NB4 (cell line): ENCODE results near the gene CLTRN.
"Not testable (repeated sequence)": the region's sequence is repeated elsewhere in the genome, so short reads cannot be mapped to it uniquely, and the experiment has no call there.

ENCODE experiments used
- MYC ChIP-seq: IDR thresholded peaks from 2 replicates; pipeline ENCODE4 v1.6.1; 2011; ENCODE audit warnings: low read depth, low read length
- POLR2A ChIP-seq: IDR thresholded peaks from 2 replicates; pipeline ENCODE4 v1.6.1; 2011; ENCODE audit warnings: mild to moderate bottlenecking; ENCODE audit not compliant: insufficient read length; ENCODE audit errors: extremely low read depth
- TF ChIP-seq, protein P1 (sequence below): IDR thresholded peaks from one replicate; pipeline ENCODE4 v1.5.1; 2012; ENCODE audit warnings: low read depth, low read length

DNA sequence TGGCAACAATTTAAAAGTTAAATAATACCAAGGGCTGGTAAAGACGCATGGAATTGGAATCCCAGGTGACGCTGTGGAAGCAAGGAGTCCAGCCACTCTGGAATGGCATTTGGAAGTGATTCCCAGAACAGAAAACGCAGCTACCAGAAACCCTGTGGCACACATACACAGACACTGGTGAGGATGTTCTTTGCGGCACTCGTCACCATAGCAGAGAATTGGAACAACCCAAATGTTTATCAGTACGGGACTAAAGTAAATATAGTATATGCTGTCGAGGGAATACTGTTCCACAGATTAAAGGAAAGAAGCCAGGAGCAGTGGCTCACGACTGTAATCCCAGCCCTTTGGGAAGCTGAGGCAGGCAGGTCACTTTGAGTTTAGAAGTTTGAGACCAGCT is 39.7 kb upstream of the CLTRN start:
- TF ChIP-seq, protein P1, sequence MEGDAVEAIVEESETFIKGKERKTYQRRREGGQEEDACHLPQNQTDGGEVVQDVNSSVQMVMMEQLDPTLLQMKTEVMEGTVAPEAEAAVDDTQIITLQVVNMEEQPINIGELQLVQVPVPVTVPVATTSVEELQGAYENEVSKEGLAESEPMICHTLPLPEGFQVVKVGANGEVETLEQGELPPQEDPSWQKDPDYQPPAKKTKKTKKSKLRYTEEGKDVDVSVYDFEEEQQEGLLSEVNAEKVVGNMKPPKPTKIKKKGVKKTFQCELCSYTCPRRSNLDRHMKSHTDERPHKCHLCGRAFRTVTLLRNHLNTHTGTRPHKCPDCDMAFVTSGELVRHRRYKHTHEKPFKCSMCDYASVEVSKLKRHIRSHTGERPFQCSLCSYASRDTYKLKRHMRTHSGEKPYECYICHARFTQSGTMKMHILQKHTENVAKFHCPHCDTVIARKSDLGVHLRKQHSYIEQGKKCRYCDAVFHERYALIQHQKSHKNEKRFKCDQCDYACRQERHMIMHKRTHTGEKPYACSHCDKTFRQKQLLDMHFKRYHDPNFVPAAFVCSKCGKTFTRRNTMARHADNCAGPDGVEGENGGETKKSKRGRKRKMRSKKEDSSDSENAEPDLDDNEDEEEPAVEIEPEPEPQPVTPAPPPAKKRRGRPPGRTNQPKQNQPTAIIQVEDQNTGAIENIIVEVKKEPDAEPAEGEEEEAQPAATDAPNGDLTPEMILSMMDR = not testable (repeated sequence)
- TF ChIP-seq POLR2A, MYC: not testable (repeated sequence)
